K562 (cell line): ENCODE measurements around the gene TRIM4. TPM values are rescaled to one million over a fixed set of nuclear protein-coding genes. Genes with fewer than 3 reads are reported as not detected.
A peak's percentile ranks its signal among the peaks of the same experiment; 100 is the strongest.

Experiments used
- BCLAF1 ChIP-seq, 2 experiments: fragments of 450-650 bp in 1 of 2; IDR thresholded peaks; 2 replicates each; pipeline ENCODE4 v1.6.1; 2011 to 2017; ENCODE audit warnings: low read depth in 2 of 2, antibody characterized with exemption in 1 of 2, borderline replicate concordance in 1 of 2, low read length in 1 of 2, mild to moderate bottlenecking in 1 of 2, mixed read lengths in 1 of 2; ENCODE audit not compliant: control insufficient read depth in 1 of 2
- CCAR2 ChIP-seq: fragments of 200-400 bp; formaldehyde crosslinking; IDR thresholded peaks from 2 replicates; pipeline ENCODE4 v1.6.1; 2017; ENCODE audit warnings: mild to moderate bottlenecking, low read depth, low read length
- CEBPZ ChIP-seq: fragments of 150-350 bp; IDR thresholded peaks from 2 replicates; pipeline ENCODE4 v1.6.1; 2014; ENCODE audit warnings: low read depth, mild to moderate bottlenecking, low read length, borderline replicate concordance
- FOXK1 ChIP-seq: sonication (generic); formaldehyde crosslinking; IDR thresholded peaks from 2 replicates; pipeline ENCODE4 v1.8.0; 2022; ENCODE audit warnings: missing genetic modification reagents, mild to moderate bottlenecking, borderline replicate concordance
- FOXM1 ChIP-seq, 2 experiments: fragments of 450-650 bp in 1 of 2; sonication (generic) in 1 of 2; formaldehyde crosslinking in 1 of 2; IDR thresholded peaks; 2 replicates each; pipeline versions ENCODE4 v1.6.1 to v1.9.0; 2017 to 2022; ENCODE audit warnings: low read depth in 2 of 2, mild to moderate bottlenecking in 2 of 2, missing genetic modification reagents in 1 of 2, moderate library complexity in 1 of 2
- MED1 ChIP-seq: sonication (generic); formaldehyde crosslinking; IDR thresholded peaks from 2 replicates; pipeline ENCODE4 v1.8.1; 2023; ENCODE audit warnings: missing genetic modification reagents, borderline replicate concordance
- SIN3A ChIP-seq, 2 experiments: fragments of 150-350 bp in 1 of 2; IDR thresholded peaks; 2 replicates each; pipeline ENCODE4 v1.6.1; 2011 to 2016; ENCODE audit warnings: borderline replicate concordance in 2 of 2, low read depth in 2 of 2, low read length in 2 of 2, mild to moderate bottlenecking in 2 of 2, moderate library complexity in 2 of 2; ENCODE audit not compliant: control insufficient read depth in 1 of 2
- SIRT6 ChIP-seq: IDR thresholded peaks from one replicate; pipeline ENCODE4 v1.6.1; 2012; ENCODE audit warnings: low read depth, mild to moderate bottlenecking, control low read depth, inconsistent platforms, low read length, moderate library complexity
- SMARCA4 ChIP-seq: fragments of 450-650 bp; IDR thresholded peaks from 2 replicates; pipeline ENCODE4 v1.6.1; 2016
- SRSF3 ChIP-seq: fragments of 200-400 bp; formaldehyde crosslinking; IDR thresholded peaks from 2 replicates; pipeline ENCODE4 v1.6.1; 2016; ENCODE audit warnings: mild to moderate bottlenecking, low read length, moderate library complexity; ENCODE audit not compliant: insufficient read depth
- U2AF1 ChIP-seq: fragments of 200-400 bp; formaldehyde crosslinking; optimal IDR thresholded peaks from 2 replicates; pipeline ENCODE3; 2017; ENCODE audit warnings: mild to moderate bottlenecking, low read depth, low read length, moderate library complexity
- ZFP30 ChIP-seq: fragments of 250-450 bp; sonication (Bioruptor Pico); IDR thresholded peaks from 2 replicates; pipeline ENCODE4 v1.8.0; 2022; ENCODE audit warnings: moderate library complexity, mild to moderate bottlenecking, inconsistent platforms, borderline replicate concordance
- ZNF668 ChIP-seq: fragments of 250-450 bp; sonication (Bioruptor Pico); IDR thresholded peaks from 2 replicates; pipeline ENCODE4 v1.8.0; 2022; ENCODE audit warnings: mild to moderate bottlenecking, inconsistent platforms
- ZNF707 ChIP-seq: fragments of 250-450 bp; sonication (Bioruptor Pico); conservative IDR thresholded peaks from 2 replicates; pipeline ENCODE4 v1.8.0; 2022; ENCODE audit warnings: inconsistent platforms, mild to moderate bottlenecking, moderate library complexity
- polyA plus RNA-seq, 8 experiments: library from polyadenylated mRNA; depleted of rRNA in 4 of 8; stranded (reverse) in 5 of 8; unstranded in 3 of 8; fragments of >200 nt; fragmentation: Nextera tagmentation in 2 of 8; fragmentation: Illumina TruSeq in 1 of 8; extraction: Ambion mirVana in 2 of 8; extraction: Trizol in 1 of 8; gene quantifications; 2 replicates each; pipeline versions ENCODE4 v1.2.1 to v1.2.3, GENCODE V29; 2011 to 2014; ENCODE audit warnings: inconsistent platforms in 1 of 8, missing spikeins in 1 of 8
- total RNA-seq, 7 experiments: library from RNA; depleted of rRNA in 6 of 7; stranded (reverse); fragments of >200 nt in 6 of 7; fragmentation: Illumina TruSeq in 2 of 7; extraction: Trizol in 2 of 7; gene quantifications; 2 replicates each; pipeline versions ENCODE4 v1.2.1 to v1.2.3, GENCODE V29; 2011 to 2021; ENCODE audit warnings: low replicate concordance in 1 of 7
- TF ChIP-seq, protein P1 (sequence below): sonication (generic); formaldehyde crosslinking; IDR thresholded peaks from 2 replicates; pipeline ENCODE4 v1.8.1; 2023; ENCODE audit warnings: mild to moderate bottlenecking, missing genetic modification reagents, moderate library complexity
- TF ChIP-seq, protein P2 (sequence below): fragments of 200-800 bp; sonication (Bioruptor generic); IDR thresholded peaks from 2 replicates; pipeline ENCODE4 v1.6.1; 2017; ENCODE audit warnings: missing genetic modification characterization, missing compliant biosample characterization

Gene TRIM4
- total and polyA plus RNA-seq, 9 of the 15 experiments (the other 6 are each of a cell fraction or from before 2014, with no cell fraction given), result 6.2 to 28.3 (median 22.4) TPM

DNA sequence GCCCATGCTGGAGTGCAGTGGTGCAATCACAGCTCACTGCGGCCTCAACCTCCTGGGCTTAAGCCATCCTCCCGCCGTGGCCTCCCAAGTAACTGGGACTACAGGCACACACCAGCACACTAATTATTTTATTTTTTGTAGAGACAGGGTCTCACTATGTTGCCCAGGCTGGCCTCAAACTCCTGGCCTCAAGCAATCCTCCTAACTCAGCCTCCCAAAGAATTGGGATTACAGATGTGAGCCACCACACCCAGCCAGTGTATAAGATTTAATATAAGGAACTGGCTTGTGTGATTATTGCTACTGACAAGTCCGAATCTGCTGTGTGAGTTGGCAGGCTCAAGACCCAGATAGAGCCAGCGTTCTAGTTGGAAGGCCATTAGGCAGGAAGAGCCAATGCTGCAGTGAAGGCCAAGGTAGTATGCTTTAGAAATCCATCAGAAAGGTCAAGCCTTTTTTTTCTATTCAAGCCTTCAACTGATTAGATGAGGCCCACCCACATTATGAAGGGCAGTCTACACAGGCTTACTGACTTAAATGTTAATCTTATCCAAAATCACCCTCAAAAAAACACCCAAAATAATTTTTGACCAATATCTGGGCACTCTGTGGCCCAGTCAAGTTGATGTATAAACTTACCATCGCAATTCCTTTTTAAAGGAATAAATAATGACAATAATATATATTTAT is 19.4 kb downstream of the TRIM4 start (continued):
- TF ChIP-seq CEBPZ (no peak), ZNF707 (no peak), SIRT6 (no peak), MED1 (no peak), CCAR2 (no peak), FOXM1 (IDR thresholded peaks at IDR 0.05; ENCODE audit: low read depth) (peak; percentile 78), FOXM1 (CRISPR knock-in tag; IDR thresholded peaks at IDR 0.05; ENCODE audit: low read depth) (no peak), SRSF3 (no peak), SIN3A (IDR thresholded peaks at IDR 0.05; ENCODE audit: borderline replicate concordance in 2 of 2, control insufficient read depth in 1 of 2, low read depth in 2 of 2, low read length in 2 of 2) (no peak), U2AF1 (no peak), SMARCA4 (no peak), FOXK1 (no peak), BCLAF1 (IDR thresholded peaks at IDR 0.05; ENCODE audit: borderline replicate concordance in 1 of 2, control insufficient read depth in 1 of 2, low read depth in 2 of 2, low read length in 1 of 2) (no peak), ZNF668 (no peak), ZFP30 (CRISPR knock-in tag) (no peak)
- TF ChIP-seq, protein P1, sequence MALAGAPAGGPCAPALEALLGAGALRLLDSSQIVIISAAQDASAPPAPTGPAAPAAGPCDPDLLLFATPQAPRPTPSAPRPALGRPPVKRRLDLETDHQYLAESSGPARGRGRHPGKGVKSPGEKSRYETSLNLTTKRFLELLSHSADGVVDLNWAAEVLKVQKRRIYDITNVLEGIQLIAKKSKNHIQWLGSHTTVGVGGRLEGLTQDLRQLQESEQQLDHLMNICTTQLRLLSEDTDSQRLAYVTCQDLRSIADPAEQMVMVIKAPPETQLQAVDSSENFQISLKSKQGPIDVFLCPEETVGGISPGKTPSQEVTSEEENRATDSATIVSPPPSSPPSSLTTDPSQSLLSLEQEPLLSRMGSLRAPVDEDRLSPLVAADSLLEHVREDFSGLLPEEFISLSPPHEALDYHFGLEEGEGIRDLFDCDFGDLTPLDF, result no peak
- TF ChIP-seq, protein P2, sequence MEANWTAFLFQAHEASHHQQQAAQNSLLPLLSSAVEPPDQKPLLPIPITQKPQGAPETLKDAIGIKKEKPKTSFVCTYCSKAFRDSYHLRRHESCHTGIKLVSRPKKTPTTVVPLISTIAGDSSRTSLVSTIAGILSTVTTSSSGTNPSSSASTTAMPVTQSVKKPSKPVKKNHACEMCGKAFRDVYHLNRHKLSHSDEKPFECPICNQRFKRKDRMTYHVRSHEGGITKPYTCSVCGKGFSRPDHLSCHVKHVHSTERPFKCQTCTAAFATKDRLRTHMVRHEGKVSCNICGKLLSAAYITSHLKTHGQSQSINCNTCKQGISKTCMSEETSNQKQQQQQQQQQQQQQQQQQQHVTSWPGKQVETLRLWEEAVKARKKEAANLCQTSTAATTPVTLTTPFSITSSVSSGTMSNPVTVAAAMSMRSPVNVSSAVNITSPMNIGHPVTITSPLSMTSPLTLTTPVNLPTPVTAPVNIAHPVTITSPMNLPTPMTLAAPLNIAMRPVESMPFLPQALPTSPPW, result no peak
